Karpas-422 (cell line): Measurements from ENCODE around the gene GPC6. TPM values are rescaled to one million over a fixed set of nuclear protein-coding genes. Genes with fewer than 3 reads are reported as not detected.

ENCODE experiments used
- DNase-seq: peaks from one replicate; pipeline ENCODE4 v3.0.0-alpha.2; 2015
- H2AFZ ChIP-seq: fragments of 200-600 bp; sonication (generic); 2 replicates; pipeline ENCODE4 v1.6.1; 2014; ENCODE audit warnings: antibody characterized with exemption, low read length, mixed read lengths
- H3K27ac ChIP-seq: fragments of 200-600 bp; sonication (generic); 2 replicates; pipeline ENCODE4 v1.5.1; 2014; ENCODE audit warnings: mild to moderate bottlenecking, low read length, moderate library complexity
- H3K27me3 ChIP-seq: fragments of 200-600 bp; sonication (generic); 2 replicates; pipeline ENCODE4 v1.6.1; 2014; ENCODE audit warnings: low read length, mixed read lengths
- H3K36me3 ChIP-seq: fragments of 200-600 bp; sonication (generic); 2 replicates; pipeline ENCODE4 v1.6.1; 2014; ENCODE audit warnings: low read length, mixed read lengths; ENCODE audit not compliant: insufficient read depth
- H3K4me1 ChIP-seq: fragments of 200-600 bp; sonication (generic); 2 replicates; pipeline ENCODE4 v1.6.1; 2014; ENCODE audit warnings: mild to moderate bottlenecking, low read length, mixed read lengths
- H3K4me2 ChIP-seq: fragments of 200-600 bp; sonication (generic); 2 replicates; pipeline ENCODE4 v1.6.1; 2014; ENCODE audit warnings: low read length, low read depth, mild to moderate bottlenecking; ENCODE audit not compliant: poor library complexity, severe bottlenecking
- H3K4me3 ChIP-seq: fragments of 200-600 bp; sonication (generic); 2 replicates; pipeline ENCODE4 v1.5.1; 2014; ENCODE audit warnings: mild to moderate bottlenecking, antibody characterized with exemption, low read length, mixed read lengths
- H3K79me2 ChIP-seq: fragments of 200-600 bp; sonication (generic); 2 replicates; pipeline ENCODE4 v1.6.1; 2014; ENCODE audit warnings: mild to moderate bottlenecking, low read length, mixed read lengths
- H3K9ac ChIP-seq: fragments of 200-600 bp; sonication (generic); 2 replicates; pipeline ENCODE4 v1.6.0; 2014; ENCODE audit warnings: low read length
- H3K9me2 ChIP-seq: fragments of 200-600 bp; sonication (generic), shearing (Covaris generic); replicated peaks from 2 replicates; pipeline ENCODE4 v1.6.0; 2014; ENCODE audit warnings: mild to moderate bottlenecking, low read length, moderate library complexity; ENCODE audit not compliant: insufficient read depth
- H3K9me3 ChIP-seq: fragments of 300-700, 200-600 bp; sonication (generic); 2 replicates; pipeline ENCODE4 v1.6.1; 2014; ENCODE audit warnings: low read length, mixed read lengths
- H4K20me1 ChIP-seq: fragments of 200-600 bp; sonication (generic); 2 replicates; pipeline ENCODE4 v1.6.1; 2014; ENCODE audit warnings: mild to moderate bottlenecking, antibody characterized with exemption, low read length, low read depth; ENCODE audit not compliant: insufficient read depth
- total RNA-seq: library from RNA; depleted of rRNA; stranded (reverse); fragments of >200 nt; shearing (Covaris generic); gene quantifications from 2 replicates; pipeline ENCODE4 v1.2.3, GENCODE V29; 2014; ENCODE audit warnings: low replicate concordance

The GPC6 gene
- total RNA-seq, 1 experiment from 2014 or later: not detected

- Histone ChIP-seq H3K9me3 (peaks cover 23% of the 10 kb centered on the region), H3K9ac (no peak overlapping the region), H2AFZ (no peak overlapping the region), H3K4me1 (no peaks in the 10 kb centered on the region), H3K27me3 (no peaks in the 10 kb centered on the region), H3K9me2 (no peaks in the 10 kb centered on the region), H3K79me2 (no peaks in the 10 kb centered on the region), H3K36me3 (no peaks in the 10 kb centered on the region), H3K4me3 (no peak overlapping the region), H3K4me2 (no peak overlapping the region), H3K27ac (no peak overlapping the region), H4K20me1 (no peaks in the 10 kb centered on the region)
- no peak for DNase-seq
Measured at GRCh38 chr13:93360021-93360420, 133.4 kb downstream of the GPC6 start.

GRCh38 chr13:93361703-93362102 is 135.1 kb downstream of the GPC6 start:
- no peaks in the 10 kb centered on the region for H3K9me2 ChIP-seq
- H3K9ac ChIP-seq: no peak overlapping the region
- no peaks in the 10 kb centered on the region for H3K27me3 ChIP-seq
- no peak overlapping the region for H3K27ac ChIP-seq
- H3K4me1 ChIP-seq: no peaks in the 10 kb centered on the region
- no peaks in the 10 kb centered on the region for H4K20me1 ChIP-seq
- DNase-seq: no peak
- H3K79me2 ChIP-seq: no peaks in the 10 kb centered on the region
- H3K36me3 ChIP-seq: no peaks in the 10 kb centered on the region
- no peak overlapping the region for H2AFZ ChIP-seq
- no peak overlapping the region for H3K4me2 ChIP-seq
- peaks cover 17% of the 10 kb centered on the region for H3K9me3 ChIP-seq
- no peak overlapping the region for H3K4me3 ChIP-seq

GRCh38 chr13:93364166-93364565 is 137.6 kb downstream of the GPC6 start:
- no peaks in the 10 kb centered on the region for H4K20me1 ChIP-seq
- no peak overlapping the region for H3K9ac ChIP-seq
- DNase-seq: no peak
- H3K27ac ChIP-seq: no peak overlapping the region
- H3K4me3 ChIP-seq: no peak overlapping the region
- H3K79me2 ChIP-seq: no peaks in the 10 kb centered on the region
- H3K9me2 ChIP-seq: no peaks in the 10 kb centered on the region
- H2AFZ ChIP-seq: no peak overlapping the region
- no peaks in the 10 kb centered on the region for H3K27me3 ChIP-seq
- peaks cover 21% of the 10 kb centered on the region for H3K9me3 ChIP-seq
- H3K4me1 ChIP-seq: no peaks in the 10 kb centered on the region
- H3K4me2 ChIP-seq: no peak overlapping the region
- H3K36me3 ChIP-seq: no peaks in the 10 kb centered on the region

GRCh38 chr13:93368296-93368695 is 141.7 kb downstream of the GPC6 start:
- Histone ChIP-seq H3K27ac (no peak overlapping the region), H3K9ac (no peak overlapping the region), H2AFZ (no peak overlapping the region), H3K9me2 (no peaks in the 10 kb centered on the region), H3K79me2 (no peaks in the 10 kb centered on the region), H3K4me2 (no peak overlapping the region), H3K36me3 (no peaks in the 10 kb centered on the region), H3K27me3 (no peaks in the 10 kb centered on the region), H3K4me1 (no peaks in the 10 kb centered on the region), H4K20me1 (no peaks in the 10 kb centered on the region), H3K9me3 (peaks cover 24% of the 10 kb centered on the region), H3K4me3 (no peak overlapping the region)
- no peak for DNase-seq

- Histone ChIP-seq H3K4me3 (no peak overlapping the region), H3K4me2 (no peak overlapping the region), H3K9me2 (no peaks in the 10 kb centered on the region), H2AFZ (no peak overlapping the region), H3K27me3 (no peaks in the 10 kb centered on the region), H3K4me1 (no peaks in the 10 kb centered on the region), H3K27ac (no peak overlapping the region), H3K9me3 (peaks cover 24% of the 10 kb centered on the region), H3K9ac (no peak overlapping the region), H4K20me1 (no peaks in the 10 kb centered on the region), H3K36me3 (no peaks in the 10 kb centered on the region), H3K79me2 (no peaks in the 10 kb centered on the region)
- DNase-seq: no peak
Measured at GRCh38 chr13:93368718-93369117, 142.1 kb downstream of the GPC6 start.

GRCh38 chr13:93372856-93373255 is 146.2 kb downstream of the GPC6 start:
- H3K79me2 ChIP-seq: no peaks in the 10 kb centered on the region
- H3K4me3 ChIP-seq: no peak overlapping the region
- H3K4me1 ChIP-seq: no peaks in the 10 kb centered on the region
- H3K36me3 ChIP-seq: no peaks in the 10 kb centered on the region
- no peaks in the 10 kb centered on the region for H3K9me2 ChIP-seq
- DNase-seq: no peak
- no peak overlapping the region for H3K9ac ChIP-seq
- no peaks in the 10 kb centered on the region for H3K27me3 ChIP-seq
- no peak overlapping the region for H2AFZ ChIP-seq
- H4K20me1 ChIP-seq: no peaks in the 10 kb centered on the region
- H3K9me3 ChIP-seq: peaks cover 12% of the 10 kb centered on the region
- no peak overlapping the region for H3K4me2 ChIP-seq
- no peak overlapping the region for H3K27ac ChIP-seq

GRCh38 chr13:93375491-93375890 is 148.9 kb downstream of the GPC6 start:
- DNase-seq: no peak
- no peak overlapping the region for H3K9ac ChIP-seq
- H3K4me2 ChIP-seq: no peak overlapping the region
- no peaks in the 10 kb centered on the region for H3K79me2 ChIP-seq
- no peak overlapping the region for H3K27ac ChIP-seq
- H3K36me3 ChIP-seq: no peaks in the 10 kb centered on the region
- H2AFZ ChIP-seq: no peak overlapping the region
- no peaks in the 10 kb centered on the region for H3K27me3 ChIP-seq
- H3K4me1 ChIP-seq: no peaks in the 10 kb centered on the region
- peaks cover 8% of the 10 kb centered on the region for H3K9me3 ChIP-seq
- H3K9me2 ChIP-seq: no peaks in the 10 kb centered on the region
- H3K4me3 ChIP-seq: no peak overlapping the region
- no peaks in the 10 kb centered on the region for H4K20me1 ChIP-seq

- H3K79me2 ChIP-seq: no peaks in the 10 kb centered on the region
- H2AFZ ChIP-seq: no peak overlapping the region
- no peaks in the 10 kb centered on the region for H3K36me3 ChIP-seq
- H3K9me2 ChIP-seq: no peaks in the 10 kb centered on the region
- peaks cover 8% of the 10 kb centered on the region; the same call in 1 of the 2 replicates for H3K9me3 ChIP-seq
- H3K4me1 ChIP-seq: no peaks in the 10 kb centered on the region
- no peak overlapping the region for H3K4me2 ChIP-seq
- H4K20me1 ChIP-seq: no peaks in the 10 kb centered on the region
- no peak for DNase-seq
- no peaks in the 10 kb centered on the region for H3K27me3 ChIP-seq
- H3K9ac ChIP-seq: no peak overlapping the region
- no peak overlapping the region for H3K27ac ChIP-seq
- H3K4me3 ChIP-seq: no peak overlapping the region
Measured at GRCh38 chr13:93377196-93377595, 150.6 kb downstream of the GPC6 start.

GRCh38 chr13:93378184-93378583 is 151.6 kb downstream of the GPC6 start:
- H3K4me3 ChIP-seq: no peak overlapping the region
- H2AFZ ChIP-seq: no peak overlapping the region
- H3K36me3 ChIP-seq: no peaks in the 10 kb centered on the region
- no peaks in the 10 kb centered on the region for H3K27me3 ChIP-seq
- H3K9me3 ChIP-seq: peaks cover 8% of the 10 kb centered on the region; the same call in 1 of the 2 replicates
- no peaks in the 10 kb centered on the region for H3K9me2 ChIP-seq
- no peaks in the 10 kb centered on the region for H4K20me1 ChIP-seq
- DNase-seq: no peak
- no peak overlapping the region for H3K27ac ChIP-seq
- H3K9ac ChIP-seq: no peak overlapping the region
- no peaks in the 10 kb centered on the region for H3K79me2 ChIP-seq
- no peaks in the 10 kb centered on the region for H3K4me1 ChIP-seq
- H3K4me2 ChIP-seq: no peak overlapping the region
